Activated CD4-positive, alpha-beta memory T cell treated with anti-CD3 and anti-CD28 coated beads, Interleukin-2, amount 10 ng/mL, durations not matched to agents 7 days and 5 days (primary cell): ENCODE measurements around the gene MFF. TPM values are rescaled to one million over a fixed set of nuclear protein-coding genes. Genes with fewer than 3 reads are reported as not detected.
"Not testable (repeated sequence)": the region's sequence is repeated elsewhere in the genome, so short reads cannot be mapped to it uniquely, and the experiment has no call there.

Experiments
- CTCF ChIA-PET: fragments of 350-600 bp; sonication (Branson Sonifier 250); formaldehyde crosslinking; loops from one replicate; lab custom pipeline; 2021; ENCODE audit warnings: antibody characterized with exemption, inconsistent platforms; lab: Charles Lee
- POLR2A ChIA-PET: fragments of 350-600 bp; sonication (Branson Sonifier 250); formaldehyde crosslinking; loops from one replicate; lab custom pipeline; 2021; ENCODE audit warnings: antibody characterized with exemption; lab: Charles Lee
- DNase-seq: peaks from one replicate; pipeline ENCODE4 v3.0.0-alpha.2; 2020
- H3K27ac Mint-ChIP-seq: one replicate; pipeline ENCODE4 v1.8.0; 2021; ENCODE audit warnings: mild to moderate bottlenecking, mixed read lengths
- H3K27me3 Mint-ChIP-seq: one replicate; pipeline ENCODE4 v1.8.0; 2021; ENCODE audit warnings: mixed read lengths
- H3K36me3 Mint-ChIP-seq: one replicate; pipeline ENCODE4 v1.8.0; 2021; ENCODE audit warnings: low read depth, mixed read lengths
- H3K4me1 Mint-ChIP-seq: one replicate; pipeline ENCODE4 v1.8.0; 2021; ENCODE audit warnings: mixed read lengths
- H3K4me3 Mint-ChIP-seq: one replicate; pipeline ENCODE4 v1.8.0; 2021; ENCODE audit warnings: mild to moderate bottlenecking, mixed read lengths
- H3K9me3 Mint-ChIP-seq: one replicate; pipeline ENCODE4 v1.8.0; 2021; ENCODE audit warnings: mixed read lengths
- total RNA-seq, 2 experiments: library from RNA; stranded (reverse); gene quantifications; one replicate each; pipeline ENCODE4 v1.2.3, GENCODE V29; 2021

MFF gene
- total RNA-seq, 2 experiments from 2014 or later, result 63.9 to 67.5 TPM

- POLR2A ChIA-PET, result no interaction called here
- no peak for DNase-seq
- CTCF ChIA-PET, result interaction anchor here (0.6 kb wide), 1 partner anchor 19 kb away, joined by 3 read pairs; no protein-coding TSS in a partner anchor
- H3K36me3 Mint-ChIP-seq, result peaks cover 23% of the 10 kb centered on the region
- no peaks in the 10 kb centered on the region for H3K4me1 Mint-ChIP-seq
- H3K9me3 Mint-ChIP-seq, result no peaks in the 10 kb centered on the region
- H3K4me3 Mint-ChIP-seq, result no peak overlapping the region
- H3K27me3 Mint-ChIP-seq, result no peaks in the 10 kb centered on the region
- no peak overlapping the region for H3K27ac Mint-ChIP-seq
These were observed 19.2 kb downstream of the MFF start for GRCh38 chr2:227344231-227344630.

- peaks cover 3% of the 10 kb centered on the region for H3K4me1 Mint-ChIP-seq
- no peak overlapping the region for H3K27ac Mint-ChIP-seq
- ChIA-PET POLR2A (no interaction called here), CTCF (interaction anchor here (1.1 kb wide), 1 partner anchor 419 kb away, joined by 3 read pairs; no protein-coding TSS in a partner anchor)
- no peaks in the 10 kb centered on the region for H3K9me3 Mint-ChIP-seq
- no peaks in the 10 kb centered on the region for H3K27me3 Mint-ChIP-seq
- peaks cover 18% of the 10 kb centered on the region for H3K36me3 Mint-ChIP-seq
- no peak for DNase-seq
- H3K4me3 Mint-ChIP-seq, result no peak overlapping the region
These were observed 22.1 kb downstream of the MFF start for GRCh38 chr2:227347117-227347516.

GRCh38 chr2:227348324-227348723, 23.3 kb downstream of the MFF start:
- Mint-ChIP-seq H3K27ac (no peak overlapping the region), H3K4me1 (peaks cover 3% of the 10 kb centered on the region), H3K4me3 (no peak overlapping the region), H3K9me3 (no peaks in the 10 kb centered on the region), H3K27me3 (no peaks in the 10 kb centered on the region), H3K36me3 (peaks cover 19% of the 10 kb centered on the region)
- CTCF ChIA-PET, result interaction anchor here (1.1 kb wide), 1 partner anchor 418 kb away, joined by 3 read pairs; no protein-coding TSS in a partner anchor
- POLR2A ChIA-PET, result no interaction called here
- no peak for DNase-seq

GRCh38 chr2:227349989-227350612, 25.1 kb downstream of the MFF start:
- ChIA-PET CTCF (no interaction called here), POLR2A (no interaction called here)
- no peak overlapping the region for H3K4me3 Mint-ChIP-seq
- H3K27me3 Mint-ChIP-seq, result no peaks in the 10 kb centered on the region
- H3K4me1 Mint-ChIP-seq, result peaks cover 3% of the 10 kb centered on the region
- H3K9me3 Mint-ChIP-seq, result no peaks in the 10 kb centered on the region
- H3K36me3 Mint-ChIP-seq, result peaks cover 16% of the 10 kb centered on the region
- DNase-seq, result no peak
- H3K27ac Mint-ChIP-seq, result no peak overlapping the region

- Mint-ChIP-seq H3K27me3 (no peaks in the 10 kb centered on the region), H3K4me3 (no peak overlapping the region), H3K4me1 (peaks cover 3% of the 10 kb centered on the region), H3K36me3 (peaks cover 13% of the 10 kb centered on the region), H3K27ac (no peak overlapping the region), H3K9me3 (no peaks in the 10 kb centered on the region)
- CTCF ChIA-PET, result interaction anchor here (0.7 to 0.9 kb wide), 2 partner anchors 113 to 415 kb away, joined by 3 read pairs; no protein-coding TSS in a partner anchor
- no peak for DNase-seq
- POLR2A ChIA-PET, result no interaction called here
These were observed 26.6 kb downstream of the MFF start for GRCh38 chr2:227351639-227352038.

- Mint-ChIP-seq H3K36me3 (peaks cover 27% of the 10 kb centered on the region), H3K4me3 (no peak overlapping the region), H3K27ac (no peak overlapping the region), H3K9me3 (no peaks in the 10 kb centered on the region), H3K4me1 (no peaks in the 10 kb centered on the region), H3K27me3 (no peaks in the 10 kb centered on the region)
- ChIA-PET CTCF (no interaction called here), POLR2A (no interaction called here)
- DNase-seq, result no peak
These were observed 35.3 kb downstream of the MFF start for GRCh38 chr2:227360351-227360750.

GRCh38 chr2:227363756-227364155, 38.7 kb downstream of the MFF start:
- no peak overlapping the region for H3K4me3 Mint-ChIP-seq
- POLR2A ChIA-PET, result no interaction called here
- DNase-seq, result no peak
- H3K27me3 Mint-ChIP-seq, result no peaks in the 10 kb centered on the region
- H3K36me3 Mint-ChIP-seq, result peaks cover 14% of the 10 kb centered on the region
- no peaks in the 10 kb centered on the region for H3K9me3 Mint-ChIP-seq
- no peak overlapping the region for H3K27ac Mint-ChIP-seq
- CTCF ChIA-PET, result interaction anchor here (1.0 kb wide), 1 partner anchor 14 kb away, joined by 3 read pairs; no protein-coding TSS in a partner anchor
- no peaks in the 10 kb centered on the region for H3K4me1 Mint-ChIP-seq

GRCh38 chr2:227364585-227365263, 39.7 kb downstream of the MFF start:
- H3K27ac Mint-ChIP-seq, H3K4me3 Mint-ChIP-seq, DNase-seq, H3K36me3 Mint-ChIP-seq, H3K27me3 Mint-ChIP-seq, H3K9me3 Mint-ChIP-seq, POLR2A ChIA-PET, H3K4me1 Mint-ChIP-seq: not testable (repeated sequence)
- CTCF ChIA-PET, result interaction anchor here (1.0 kb wide), 1 partner anchor 15 kb away, joined by 3 read pairs; no protein-coding TSS in a partner anchor

GRCh38 chr2:227365833-227366232, 40.8 kb downstream of the MFF start:
- Mint-ChIP-seq H3K9me3 (no peaks in the 10 kb centered on the region), H3K27me3 (no peaks in the 10 kb centered on the region), H3K4me3 (no peak overlapping the region), H3K36me3 (no peaks in the 10 kb centered on the region), H3K27ac (no peak overlapping the region), H3K4me1 (no peaks in the 10 kb centered on the region)
- ChIA-PET CTCF (no interaction called here), POLR2A (no interaction called here)
- DNase-seq, result no peak

- ChIA-PET POLR2A (no interaction called here), CTCF (interaction anchor here (0.8 to 0.9 kb wide), 2 partner anchors 10 to 29 kb away, joined by 3 read pairs; no protein-coding TSS in a partner anchor)
- no peaks in the 10 kb centered on the region for H3K4me1 Mint-ChIP-seq
- no peak overlapping the region for H3K27ac Mint-ChIP-seq
- no peaks in the 10 kb centered on the region for H3K27me3 Mint-ChIP-seq
- DNase-seq, result no peak
- no peak overlapping the region for H3K4me3 Mint-ChIP-seq
- no peaks in the 10 kb centered on the region for H3K9me3 Mint-ChIP-seq
- H3K36me3 Mint-ChIP-seq, result no peaks in the 10 kb centered on the region
These were observed 41.8 kb downstream of the MFF start for GRCh38 chr2:227366769-227367426.

- Mint-ChIP-seq H3K4me3 (no peak overlapping the region), H3K27me3 (no peaks in the 10 kb centered on the region), H3K9me3 (no peaks in the 10 kb centered on the region), H3K4me1 (no peaks in the 10 kb centered on the region), H3K27ac (no peak overlapping the region), H3K36me3 (no peaks in the 10 kb centered on the region)
- ChIA-PET POLR2A (no interaction called here), CTCF (interaction anchor here (0.8 to 0.9 kb wide), 2 partner anchors 10 to 29 kb away, joined by 3 read pairs; no protein-coding TSS in a partner anchor)
- no peak for DNase-seq
These were observed 42.4 kb downstream of the MFF start for GRCh38 chr2:227367427-227367795.

GRCh38 chr2:227368574-227368973, 43.5 kb downstream of the MFF start:
- Mint-ChIP-seq H3K4me3 (no peak overlapping the region), H3K36me3 (no peaks in the 10 kb centered on the region), H3K27ac (no peak overlapping the region), H3K9me3 (no peaks in the 10 kb centered on the region), H3K27me3 (no peaks in the 10 kb centered on the region), H3K4me1 (no peaks in the 10 kb centered on the region)
- no peak for DNase-seq
- POLR2A ChIA-PET, result no interaction called here
- CTCF ChIA-PET, result no interaction called here

GRCh38 chr2:227370092-227370491, 45.0 kb downstream of the MFF start:
- H3K9me3 Mint-ChIP-seq, result no peaks in the 10 kb centered on the region
- peaks cover 5% of the 10 kb centered on the region for H3K4me1 Mint-ChIP-seq
- no peak overlapping the region for H3K4me3 Mint-ChIP-seq
- H3K27ac Mint-ChIP-seq, result no peak overlapping the region
- POLR2A ChIA-PET, result no interaction called here
- H3K36me3 Mint-ChIP-seq, result no peaks in the 10 kb centered on the region
- H3K27me3 Mint-ChIP-seq, result no peaks in the 10 kb centered on the region
- CTCF ChIA-PET, result no interaction called here
- DNase-seq, result no peak
